ENCODE measurements around the gene C19orf33.
"Not testable (repeated sequence)": the region's sequence is repeated elsewhere in the genome, so short reads cannot be mapped to it uniquely, and the experiment has no call there.

C19orf33 gene

GRCh38 chr19:38303517-38304351 lies at the start of gene C19orf33:
Gene C19orf33, plus strand, starts transcription at chr19:38304251. Its CDS starts 11 bp downstream, at chr19:38304262.
- DNase-seq (ENCODE audit: low spot score in 2 of 2) (no peak), ATAC-seq (ENCODE audit: low read depth) (no peak)
- Mint-ChIP-seq H3K4me3 (no peak within 1 kb of the TSS), H3K36me3 (peaks cover 19% of the 10 kb centered on the region), H3K4me1 (peaks cover 3% of the 10 kb centered on the region), H3K27ac (no peak within 1 kb of the TSS), H3K27me3 (no peaks in the 10 kb centered on the region), H3K9me3 (no peaks in the 10 kb centered on the region)

DNA sequence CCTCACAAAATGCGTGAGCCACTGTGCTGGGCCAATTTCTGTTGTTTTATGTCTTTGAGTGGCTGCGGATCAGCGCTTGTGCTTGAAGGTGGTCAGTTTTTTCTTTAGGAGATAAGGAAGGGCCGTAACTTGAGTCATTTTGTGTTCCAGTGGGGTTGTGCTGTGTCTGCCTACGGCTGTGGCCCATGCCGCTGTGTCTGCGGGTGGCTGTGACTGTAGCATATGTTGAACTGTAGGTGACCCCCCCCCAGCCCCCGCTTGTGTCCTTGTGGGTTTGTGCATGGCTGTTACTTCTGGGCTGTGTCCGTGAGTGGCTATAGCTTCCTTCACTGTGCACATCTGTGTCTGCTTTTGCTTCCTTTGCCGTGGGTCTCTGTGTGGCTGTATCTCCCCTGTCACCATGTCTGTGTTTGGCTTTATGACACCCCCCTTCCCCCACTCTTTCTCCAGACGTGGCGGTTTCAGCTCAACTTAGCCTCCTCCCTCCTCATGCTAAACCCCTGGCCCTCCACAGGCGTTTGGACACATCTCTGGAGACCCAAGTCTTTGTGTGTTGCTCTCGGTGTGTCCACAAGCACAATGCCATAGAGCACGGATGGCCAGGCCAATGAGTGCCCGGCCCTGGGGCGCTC lies 48.6 kb upstream of the C19orf33 start:
- H3K27ac Mint-ChIP-seq: peak overlapping the region; percentile 72
- ATAC-seq (ENCODE audit: low read depth) (peak; percentile 33), DNase-seq (ENCODE audit: low spot score in 2 of 2) (peak in 1 of 2 donors; percentile 14)
- peak overlapping the region; percentile 75 for H3K4me3 Mint-ChIP-seq
- peaks cover 40% of the 10 kb centered on the region for H3K4me1 Mint-ChIP-seq
- peaks cover 1% of the 10 kb centered on the region for H3K36me3 Mint-ChIP-seq
- H3K27me3 Mint-ChIP-seq: peaks cover 10% of the 10 kb centered on the region
- H3K9me3 Mint-ChIP-seq: no peaks in the 10 kb centered on the region

DNA sequence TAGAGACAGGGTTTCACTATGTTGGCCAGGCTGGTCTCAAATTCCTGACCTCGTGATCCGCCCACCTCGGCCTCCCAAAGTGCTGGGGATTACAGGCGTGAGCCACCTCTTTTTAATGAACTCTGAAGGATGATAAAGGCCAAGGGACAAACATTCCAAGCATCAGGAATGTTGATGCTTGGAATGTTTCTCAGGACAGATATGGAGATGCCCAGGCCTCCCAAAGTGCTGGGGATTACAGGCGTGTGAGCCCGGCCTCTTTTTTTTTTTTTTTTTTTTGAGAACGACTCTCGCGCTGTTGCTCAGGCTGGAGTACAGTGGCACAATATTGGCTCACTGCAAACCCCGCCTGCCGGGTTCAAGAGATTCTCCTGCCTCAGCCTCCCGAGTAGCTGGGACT lies 42.1 kb upstream of the C19orf33 start:
- H3K4me1 Mint-ChIP-seq: peaks cover 25% of the 10 kb centered on the region
- DNase-seq (ENCODE audit: low spot score in 2 of 2); H3K4me3 Mint-ChIP-seq; H3K27ac Mint-ChIP-seq; H3K27me3 Mint-ChIP-seq; H3K9me3 Mint-ChIP-seq; H3K36me3 Mint-ChIP-seq; ATAC-seq (ENCODE audit: low read depth): not testable (repeated sequence)

DNA sequence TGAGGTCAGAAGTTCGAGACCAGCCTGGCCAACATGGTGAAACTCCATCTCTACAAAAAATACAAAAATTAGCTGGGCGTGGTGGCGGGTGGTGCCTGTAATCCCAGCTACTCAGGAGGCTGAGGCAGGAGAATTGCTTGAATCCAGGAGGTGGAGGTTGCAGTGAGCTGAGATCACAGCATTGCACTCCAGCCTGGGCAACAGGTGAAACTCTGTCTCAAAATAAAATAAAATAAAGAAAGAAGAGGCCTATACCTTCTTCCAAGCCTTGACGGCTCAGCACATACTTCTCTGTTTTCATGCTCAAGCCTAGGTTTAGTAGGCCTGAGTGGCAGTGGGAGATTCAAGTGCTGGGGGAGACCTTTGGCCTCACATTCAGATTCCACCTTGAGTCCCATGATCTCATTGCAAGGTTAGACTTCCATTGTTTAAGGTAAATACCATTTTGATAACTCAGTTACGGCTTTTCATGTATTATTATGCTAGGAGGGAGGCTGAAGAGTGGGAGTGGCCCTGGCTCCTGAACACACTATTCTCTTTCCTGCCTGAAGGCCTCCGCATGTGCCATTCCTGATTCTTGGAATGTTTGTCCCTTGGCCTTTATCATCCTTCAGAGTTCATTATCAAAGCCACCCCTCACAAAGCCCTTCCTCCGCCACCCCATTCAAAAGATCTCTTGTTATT lies 41.3 kb upstream of the C19orf33 start:
- Mint-ChIP-seq H3K27ac (no peak overlapping the region), H3K4me1 (peaks cover 31% of the 10 kb centered on the region), H3K36me3 (no peaks in the 10 kb centered on the region), H3K9me3 (no peaks in the 10 kb centered on the region), H3K4me3 (no peak overlapping the region), H3K27me3 (peaks cover 4% of the 10 kb centered on the region)
- ATAC-seq (ENCODE audit: low read depth) (no peak), DNase-seq (ENCODE audit: low spot score in 2 of 2) (no peak)

DNA sequence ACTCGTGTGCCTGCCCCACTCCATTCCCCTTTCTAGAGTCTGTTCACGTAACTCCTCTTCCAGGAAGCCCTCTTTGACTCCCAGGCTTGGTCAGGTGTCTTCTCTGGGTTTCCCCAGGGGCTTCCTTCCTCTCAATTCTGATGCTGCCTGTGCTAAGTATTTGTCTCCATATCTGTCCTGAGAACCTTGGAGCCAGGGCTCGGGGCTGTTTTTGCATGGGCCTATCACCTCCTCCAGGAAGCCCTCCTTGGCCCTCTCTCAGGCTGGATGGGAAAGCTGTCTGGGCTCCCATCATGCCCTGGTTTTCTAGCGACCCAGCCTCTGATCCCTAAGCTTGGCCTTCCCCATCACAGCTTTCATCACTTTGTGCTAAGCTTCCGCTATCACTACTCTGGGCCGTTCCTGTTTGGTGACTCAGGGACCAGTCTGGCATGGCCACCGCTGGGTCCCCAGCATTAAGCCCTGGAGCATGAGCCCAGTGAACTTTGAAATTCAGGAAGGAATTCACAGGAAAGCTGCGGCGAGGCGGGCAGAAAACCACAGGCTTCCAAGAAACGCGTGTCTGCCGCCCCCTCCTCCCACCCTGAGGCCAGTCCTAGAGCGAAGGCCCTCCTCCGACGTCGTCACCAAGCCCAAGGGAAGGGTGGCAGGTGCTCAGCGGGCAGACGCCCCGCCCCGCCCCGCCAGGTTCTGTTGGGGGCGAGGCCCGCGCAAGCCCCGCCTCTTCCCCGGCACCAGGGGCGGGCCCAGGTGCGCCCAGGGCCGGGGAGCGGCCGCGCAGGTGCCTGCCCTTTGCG lies 40.2 kb upstream of the C19orf33 start:
- Mint-ChIP-seq H3K9me3 (no peaks in the 10 kb centered on the region), H3K36me3 (no peaks in the 10 kb centered on the region), H3K4me3 (peak overlapping the region; percentile 82), H3K4me1 (peaks cover 35% of the 10 kb centered on the region), H3K27ac (peak overlapping the region; percentile 93), H3K27me3 (peaks cover 2% of the 10 kb centered on the region)
- DNase-seq (ENCODE audit: low spot score in 2 of 2): peak; percentile 86 to 92
- peak; percentile 85 for ATAC-seq (ENCODE audit: low read depth)

- Mint-ChIP-seq H3K27ac (peak within 1 kb of the TSS; percentile 93), H3K4me1 (peaks cover 35% of the 10 kb centered on the region), H3K4me3 (peak within 1 kb of the TSS; percentile 82), H3K36me3 (no peaks in the 10 kb centered on the region), H3K9me3 (no peaks in the 10 kb centered on the region), H3K27me3 (no peaks in the 10 kb centered on the region)
- DNase-seq (ENCODE audit: low spot score in 2 of 2) (no peak), ATAC-seq (ENCODE audit: low read depth) (peak; percentile 38)
These were observed 39.4 kb upstream of the C19orf33 start, which contains the start of gene SPINT2 for GRCh38 chr19:38264486-38265212. Gene SPINT2, plus strand, starts transcription at chr19:38264573. Its CDS starts 320 bp downstream, at chr19:38264893.

- H3K36me3 Mint-ChIP-seq: no peaks in the 10 kb centered on the region
- no peaks in the 10 kb centered on the region for H3K27me3 Mint-ChIP-seq
- no peak for ATAC-seq (ENCODE audit: low read depth)
- peaks cover 39% of the 10 kb centered on the region for H3K4me1 Mint-ChIP-seq
- no peak for DNase-seq (ENCODE audit: low spot score in 2 of 2)
- peak overlapping the region; percentile 93 for H3K27ac Mint-ChIP-seq
- H3K9me3 Mint-ChIP-seq: no peaks in the 10 kb centered on the region
- H3K4me3 Mint-ChIP-seq: peak overlapping the region; percentile 82
These were observed 38.7 kb upstream of the C19orf33 start for GRCh38 chr19:38265213-38265861.

DNA sequence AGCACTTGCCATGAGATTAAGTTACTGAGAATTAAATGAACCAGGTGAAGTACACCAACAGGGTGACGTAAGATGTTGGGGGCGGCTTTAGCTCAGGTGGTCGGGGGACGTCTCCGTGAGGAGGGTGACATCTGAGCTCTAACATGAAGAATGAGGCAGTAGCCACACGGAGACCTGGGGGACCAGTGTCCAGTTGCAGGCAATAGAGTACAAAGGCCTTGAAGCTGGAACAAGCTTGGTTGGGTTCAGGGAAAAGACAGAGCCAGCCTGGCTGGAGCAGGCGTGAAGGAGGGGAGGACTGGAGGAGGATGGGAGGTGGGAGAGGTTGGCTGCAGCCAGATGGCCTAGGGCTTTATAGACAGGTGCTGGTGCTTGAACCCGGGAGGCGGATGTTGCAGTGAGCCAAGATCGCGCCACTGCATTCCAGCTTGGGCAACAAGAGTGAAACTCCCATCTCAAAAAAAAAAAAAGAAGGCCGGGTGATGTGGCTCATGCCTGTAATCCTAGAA lies 38.1 kb upstream of the C19orf33 start:
- no peak for DNase-seq (ENCODE audit: low spot score in 2 of 2)
- Mint-ChIP-seq H3K9me3 (no peaks in the 10 kb centered on the region), H3K27ac (peak overlapping the region; percentile 93), H3K4me1 (peaks cover 41% of the 10 kb centered on the region), H3K36me3 (no peaks in the 10 kb centered on the region), H3K27me3 (no peaks in the 10 kb centered on the region), H3K4me3 (peak overlapping the region; percentile 82)
- ATAC-seq (ENCODE audit: low read depth): no peak

GRCh38 chr19:38266981-38267597 lies 37.0 kb upstream of the C19orf33 start:
- no peaks in the 10 kb centered on the region for H3K36me3 Mint-ChIP-seq
- H3K9me3 Mint-ChIP-seq: no peaks in the 10 kb centered on the region
- peak overlapping the region; percentile 15 for H3K27ac Mint-ChIP-seq
- peaks cover 41% of the 10 kb centered on the region for H3K4me1 Mint-ChIP-seq
- DNase-seq (ENCODE audit: low spot score in 2 of 2): no peak
- H3K27me3 Mint-ChIP-seq: no peaks in the 10 kb centered on the region
- ATAC-seq (ENCODE audit: low read depth): no peak
- H3K4me3 Mint-ChIP-seq: no peak overlapping the region

- ATAC-seq (ENCODE audit: low read depth): no peak
- Mint-ChIP-seq H3K36me3 (no peaks in the 10 kb centered on the region), H3K27me3 (no peaks in the 10 kb centered on the region), H3K9me3 (no peaks in the 10 kb centered on the region), H3K27ac (peak overlapping the region; percentile 18), H3K4me3 (no peak overlapping the region), H3K4me1 (peaks cover 41% of the 10 kb centered on the region)
- no peak for DNase-seq (ENCODE audit: low spot score in 2 of 2)
These were observed 36.1 kb upstream of the C19orf33 start for GRCh38 chr19:38267761-38268483.

DNA sequence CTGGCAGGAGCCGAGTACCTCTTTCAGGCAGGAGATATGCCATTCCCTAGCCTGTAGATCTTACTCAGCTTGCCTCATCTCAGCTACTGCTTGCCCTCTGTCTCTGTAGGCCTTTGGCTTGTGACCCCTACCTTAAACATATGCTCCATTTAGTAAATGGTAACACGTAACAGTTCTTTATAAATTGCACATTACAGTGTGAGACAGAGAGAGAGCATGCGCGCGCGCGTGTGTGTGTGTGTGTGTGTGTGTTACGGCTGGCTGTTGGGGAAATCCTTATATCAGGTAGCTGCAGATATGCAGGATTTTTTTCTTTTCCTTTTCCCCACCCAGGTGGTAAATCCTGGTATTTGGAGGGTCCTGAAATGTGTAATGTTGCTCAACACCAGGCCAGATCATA lies 35.5 kb upstream of the C19orf33 start:
- Mint-ChIP-seq H3K27ac (no peak overlapping the region), H3K27me3 (no peaks in the 10 kb centered on the region), H3K9me3 (no peaks in the 10 kb centered on the region), H3K4me1 (peaks cover 42% of the 10 kb centered on the region), H3K36me3 (no peaks in the 10 kb centered on the region), H3K4me3 (no peak overlapping the region)
- ATAC-seq (ENCODE audit: low read depth) (no peak), DNase-seq (ENCODE audit: low spot score in 2 of 2) (no peak)

All from memory B cell (primary cell).